SU-DHL-6 (cell line): Measurements from ENCODE around the gene PDE6D.
A peak's percentile ranks its signal among the peaks of the same experiment; 100 is the strongest.

ENCODE experiments used
- H2AFZ ChIP-seq: fragments of 200-600 bp; sonication (generic); 2 replicates; pipeline ENCODE4 v1.6.1; 2014; ENCODE audit warnings: low read depth, mild to moderate bottlenecking, moderate library complexity, mixed read lengths, antibody characterized with exemption, low read length; ENCODE audit not compliant: severe bottlenecking
- H3F3A ChIP-seq: fragments of 200-600 bp; shearing (Covaris generic); 2 replicates; pipeline ENCODE4 v1.6.0; 2016; ENCODE audit warnings: antibody characterized with exemption, mild to moderate bottlenecking; ENCODE audit not compliant: insufficient read depth
- H3K27ac ChIP-seq: fragments of 200-600 bp; sonication (generic); 2 replicates; pipeline ENCODE4 v1.5.1; 2016; ENCODE audit warnings: low read depth, mild to moderate bottlenecking, low read length, moderate library complexity, mixed read lengths
- H3K27me3 ChIP-seq: fragments of 200-600 bp; sonication (generic), shearing (Covaris generic); 2 replicates; pipeline ENCODE4 v1.6.0; 2014; ENCODE audit warnings: mild to moderate bottlenecking, low read length
- H3K36me3 ChIP-seq: fragments of 200-600 bp; sonication (generic); 2 replicates; pipeline ENCODE4 v1.6.1; 2014; ENCODE audit warnings: mild to moderate bottlenecking, low read length, mixed read lengths
- H3K4me2 ChIP-seq: fragments of 300-600, 200-600 bp; shearing (Covaris generic), sonication (generic); 2 replicates; pipeline ENCODE4 v1.6.0; 2014; ENCODE audit warnings: low read length, low read depth, mild to moderate bottlenecking; ENCODE audit not compliant: poor library complexity, severe bottlenecking
- H3K4me3 ChIP-seq: fragments of 200-600 bp; sonication (generic); 2 replicates; pipeline ENCODE4 v1.5.1; 2014; ENCODE audit warnings: antibody characterized with exemption, low read length, mild to moderate bottlenecking, mixed read lengths; ENCODE audit not compliant: insufficient read depth, poor library complexity, severe bottlenecking
- H3K79me2 ChIP-seq: fragments of 200-600 bp; sonication (generic); 2 replicates; pipeline ENCODE4 v1.6.1; 2014; ENCODE audit warnings: mild to moderate bottlenecking, low read length, moderate library complexity; ENCODE audit not compliant: insufficient read depth
- H3K9ac ChIP-seq: fragments of 200-600 bp; sonication (generic); 2 replicates; pipeline ENCODE4 v1.7.0; 2014; ENCODE audit warnings: mild to moderate bottlenecking, low read length
- H3K9me2 ChIP-seq: fragments of 200-600 bp; sonication (generic); replicated peaks from 2 replicates; pipeline ENCODE4 v1.6.1; 2014; ENCODE audit warnings: low read length; ENCODE audit not compliant: insufficient read depth
- H3K9me3 ChIP-seq: fragments of 200-600 bp; sonication (generic); 2 replicates; pipeline ENCODE4 v1.6.1; 2014; ENCODE audit warnings: low read length, mixed read lengths; ENCODE audit not compliant: insufficient read depth
- H4K20me1 ChIP-seq: fragments of 200-600 bp; sonication (generic); 2 replicates; pipeline ENCODE4 v1.6.1; 2014; ENCODE audit warnings: low read depth, mild to moderate bottlenecking, antibody characterized with exemption, low read length, moderate library complexity, mixed read lengths
- CTCF ChIP-seq: fragments of 200-600 bp; sonication (generic); IDR thresholded peaks from one replicate; pipeline ENCODE4 v1.5.1; 2017; ENCODE audit warnings: antibody characterized with exemption, mild to moderate bottlenecking, low read length, moderate library complexity; ENCODE audit not compliant: insufficient read depth, poor library complexity, severe bottlenecking
- EZH2phosphoT487 ChIP-seq: fragments of 200-600 bp; sonication (generic), shearing (Covaris generic); conservative IDR thresholded peaks from 2 replicates; pipeline ENCODE4 v1.6.1; 2018; ENCODE audit warnings: mild to moderate bottlenecking, antibody characterized with exemption, low read length, moderate library complexity, mixed read lengths

PDE6D gene

GRCh38 chr2:231715988-231716616 lies 65.0 kb downstream of the PDE6D start:
- Histone ChIP-seq H2AFZ (no peak overlapping the region), H3K27ac (peak overlapping the region; percentile 47), H3K27me3 (no peaks in the 10 kb centered on the region), H3K79me2 (peaks cover 18% of the 10 kb centered on the region), H3K9me2 (no peaks in the 10 kb centered on the region), H3K9me3 (no peaks in the 10 kb centered on the region), H3K36me3 (peaks cover 20% of the 10 kb centered on the region), H3K4me2 (no peak overlapping the region), H3K9ac (no peak overlapping the region), H3F3A (peaks cover 45% of the 10 kb centered on the region), H3K4me3 (no peak overlapping the region), H4K20me1 (peaks cover 12% of the 10 kb centered on the region; the same call in 1 of the 2 replicates)
- TF ChIP-seq EZH2phosphoT487 (no peak), CTCF (no peak)

- Histone ChIP-seq H2AFZ (no peak overlapping the region), H3K9me3 (no peaks in the 10 kb centered on the region), H3F3A (peaks cover 50% of the 10 kb centered on the region), H3K79me2 (peaks cover 24% of the 10 kb centered on the region), H3K4me2 (no peak overlapping the region), H3K9me2 (no peaks in the 10 kb centered on the region), H4K20me1 (peaks cover 13% of the 10 kb centered on the region; the same call in 1 of the 2 replicates), H3K27me3 (no peaks in the 10 kb centered on the region), H3K36me3 (peaks cover 26% of the 10 kb centered on the region), H3K27ac (no peak overlapping the region), H3K9ac (no peak overlapping the region), H3K4me3 (no peak overlapping the region)
- TF ChIP-seq CTCF (peak; percentile 15), EZH2phosphoT487 (no peak)
These were observed 65.6 kb downstream of the PDE6D start for GRCh38 chr2:231715499-231715837.

- Histone ChIP-seq H2AFZ (no peak overlapping the region), H3F3A (peaks cover 54% of the 10 kb centered on the region), H3K9ac (peak overlapping the region; percentile 3; the same call in 1 of the 2 replicates), H3K4me2 (no peak overlapping the region), H3K4me3 (no peak overlapping the region), H3K9me3 (no peaks in the 10 kb centered on the region), H3K27me3 (no peaks in the 10 kb centered on the region), H4K20me1 (peaks cover 13% of the 10 kb centered on the region; the same call in 1 of the 2 replicates), H3K79me2 (peaks cover 28% of the 10 kb centered on the region), H3K27ac (peak overlapping the region; percentile 76), H3K36me3 (peaks cover 29% of the 10 kb centered on the region), H3K9me2 (no peaks in the 10 kb centered on the region)
- TF ChIP-seq CTCF (peak; percentile 81), EZH2phosphoT487 (no peak)
These were observed 66.2 kb downstream of the PDE6D start for GRCh38 chr2:231714639-231715498.
